HL-60 (cell line): ENCODE measurements around the gene IGSF23.
"Not testable (repeated sequence)": the region's sequence is repeated elsewhere in the genome, so short reads cannot be mapped to it uniquely, and the experiment has no call there.

Experiments used
- DNase-seq, 2 experiments: peaks; one replicate each; pipeline ENCODE4 v3.0.0-alpha.2; 2010 to 2020; ENCODE audit warnings: low read depth in 1 of 2, low spot score in 1 of 2
- H3K27ac ChIP-seq: fragments of 250-450 bp; sonication (Bioruptor Pico); replicated peaks from 2 replicates; pipeline ENCODE4 v1.5.1; 2020; ENCODE audit warnings: mild to moderate bottlenecking, moderate library complexity
- H3K27me3 ChIP-seq: fragments of 250-450 bp; sonication (Bioruptor Pico); 2 replicates; pipeline ENCODE4 v1.5.1; 2021; ENCODE audit warnings: mild to moderate bottlenecking, moderate library complexity; ENCODE audit not compliant: insufficient read depth, poor library complexity, severe bottlenecking
- H3K4me3 ChIP-seq: replicated peaks from 2 replicates; pipeline ENCODE4 v1.5.1; 2011; ENCODE audit warnings: mild to moderate bottlenecking, control low read depth, low read length; ENCODE audit not compliant: insufficient read depth
- GABPA ChIP-seq: IDR thresholded peaks from 2 replicates; pipeline ENCODE4 v1.6.1; 2012; ENCODE audit warnings: low read depth
- POLR2AphosphoS5 ChIP-seq: IDR thresholded peaks from 2 replicates; pipeline ENCODE4 v1.6.1; 2012; ENCODE audit warnings: low read depth
- SPI1 ChIP-seq: IDR thresholded peaks from 2 replicates; pipeline ENCODE4 v1.6.1; 2012; ENCODE audit warnings: low read depth, mild to moderate bottlenecking, borderline replicate concordance
- TF ChIP-seq, protein P1 (sequence below): IDR thresholded peaks from 2 replicates; pipeline ENCODE4 v1.6.1; 2012; ENCODE audit warnings: low read depth; ENCODE audit not compliant: insufficient replicate concordance
- TF ChIP-seq, protein P2 (sequence below): IDR thresholded peaks from one replicate; pipeline ENCODE4 v1.5.1; 2011; ENCODE audit warnings: low read length, control low read depth, inconsistent platforms; ENCODE audit not compliant: insufficient read depth

The IGSF23 gene

DNA sequence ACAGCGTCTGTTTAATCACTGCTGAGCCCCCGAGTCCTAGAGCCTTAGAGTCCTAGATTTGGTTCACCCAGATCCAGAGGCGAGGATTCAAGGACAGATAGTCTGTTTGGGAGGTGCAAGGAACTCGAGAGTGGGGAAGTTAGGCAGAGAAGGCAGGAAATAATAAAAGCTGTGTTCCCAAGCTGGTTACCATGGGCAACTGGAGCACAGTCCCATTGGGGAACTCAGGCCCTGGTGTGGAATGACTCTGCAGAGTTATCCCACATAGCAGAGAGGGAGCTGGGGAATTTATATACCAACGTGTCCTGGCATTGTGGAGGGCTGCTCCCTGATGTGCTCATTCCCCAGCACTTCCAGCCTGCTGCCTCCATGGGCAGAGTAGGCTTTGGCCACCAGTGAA, 9.7 kb downstream of the IGSF23 start:
- no peak overlapping the region for H3K4me3 ChIP-seq
- peak in 1 of 2 experiments; percentile 70 for DNase-seq
- H3K27me3 ChIP-seq = no peaks in the 10 kb centered on the region
- TF ChIP-seq POLR2AphosphoS5 = no peak
- peak; percentile 53; the same call in 1 of the 2 replicates for TF ChIP-seq SPI1
- TF ChIP-seq GABPA = no peak
- H3K27ac ChIP-seq = peak overlapping the region; percentile 31

DNA sequence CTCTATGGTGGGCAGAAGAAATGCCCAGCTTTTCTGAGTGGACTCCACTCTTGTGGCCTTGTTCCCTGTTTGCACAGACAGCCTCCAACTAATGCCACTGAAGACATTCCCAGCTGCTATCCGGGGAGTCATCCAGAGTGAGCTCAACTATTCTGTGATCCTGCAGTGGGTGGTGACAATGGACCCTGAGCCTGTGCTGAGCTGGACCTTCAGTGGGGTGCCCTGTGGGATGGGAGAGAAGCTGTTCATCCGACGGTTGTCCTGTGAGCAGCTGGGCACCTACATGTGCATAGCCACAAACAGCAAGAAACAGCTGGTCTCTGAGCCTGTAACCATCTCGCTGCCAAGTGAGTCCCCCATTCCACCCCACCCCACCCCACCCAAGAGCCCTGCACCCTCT, 10.3 kb downstream of the IGSF23 start:
- Histone ChIP-seq H3K27me3 (no peaks in the 10 kb centered on the region), H3K4me3 (no peak overlapping the region), H3K27ac (no peak overlapping the region)
- DNase-seq = no peak
- TF ChIP-seq GABPA (no peak), POLR2AphosphoS5 (no peak), SPI1 (no peak)
- TF ChIP-seq, protein P1, sequence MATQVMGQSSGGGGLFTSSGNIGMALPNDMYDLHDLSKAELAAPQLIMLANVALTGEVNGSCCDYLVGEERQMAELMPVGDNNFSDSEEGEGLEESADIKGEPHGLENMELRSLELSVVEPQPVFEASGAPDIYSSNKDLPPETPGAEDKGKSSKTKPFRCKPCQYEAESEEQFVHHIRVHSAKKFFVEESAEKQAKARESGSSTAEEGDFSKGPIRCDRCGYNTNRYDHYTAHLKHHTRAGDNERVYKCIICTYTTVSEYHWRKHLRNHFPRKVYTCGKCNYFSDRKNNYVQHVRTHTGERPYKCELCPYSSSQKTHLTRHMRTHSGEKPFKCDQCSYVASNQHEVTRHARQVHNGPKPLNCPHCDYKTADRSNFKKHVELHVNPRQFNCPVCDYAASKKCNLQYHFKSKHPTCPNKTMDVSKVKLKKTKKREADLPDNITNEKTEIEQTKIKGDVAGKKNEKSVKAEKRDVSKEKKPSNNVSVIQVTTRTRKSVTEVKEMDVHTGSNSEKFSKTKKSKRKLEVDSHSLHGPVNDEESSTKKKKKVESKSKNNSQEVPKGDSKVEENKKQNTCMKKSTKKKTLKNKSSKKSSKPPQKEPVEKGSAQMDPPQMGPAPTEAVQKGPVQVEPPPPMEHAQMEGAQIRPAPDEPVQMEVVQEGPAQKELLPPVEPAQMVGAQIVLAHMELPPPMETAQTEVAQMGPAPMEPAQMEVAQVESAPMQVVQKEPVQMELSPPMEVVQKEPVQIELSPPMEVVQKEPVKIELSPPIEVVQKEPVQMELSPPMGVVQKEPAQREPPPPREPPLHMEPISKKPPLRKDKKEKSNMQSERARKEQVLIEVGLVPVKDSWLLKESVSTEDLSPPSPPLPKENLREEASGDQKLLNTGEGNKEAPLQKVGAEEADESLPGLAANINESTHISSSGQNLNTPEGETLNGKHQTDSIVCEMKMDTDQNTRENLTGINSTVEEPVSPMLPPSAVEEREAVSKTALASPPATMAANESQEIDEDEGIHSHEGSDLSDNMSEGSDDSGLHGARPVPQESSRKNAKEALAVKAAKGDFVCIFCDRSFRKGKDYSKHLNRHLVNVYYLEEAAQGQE = no peak
- TF ChIP-seq, protein P2, sequence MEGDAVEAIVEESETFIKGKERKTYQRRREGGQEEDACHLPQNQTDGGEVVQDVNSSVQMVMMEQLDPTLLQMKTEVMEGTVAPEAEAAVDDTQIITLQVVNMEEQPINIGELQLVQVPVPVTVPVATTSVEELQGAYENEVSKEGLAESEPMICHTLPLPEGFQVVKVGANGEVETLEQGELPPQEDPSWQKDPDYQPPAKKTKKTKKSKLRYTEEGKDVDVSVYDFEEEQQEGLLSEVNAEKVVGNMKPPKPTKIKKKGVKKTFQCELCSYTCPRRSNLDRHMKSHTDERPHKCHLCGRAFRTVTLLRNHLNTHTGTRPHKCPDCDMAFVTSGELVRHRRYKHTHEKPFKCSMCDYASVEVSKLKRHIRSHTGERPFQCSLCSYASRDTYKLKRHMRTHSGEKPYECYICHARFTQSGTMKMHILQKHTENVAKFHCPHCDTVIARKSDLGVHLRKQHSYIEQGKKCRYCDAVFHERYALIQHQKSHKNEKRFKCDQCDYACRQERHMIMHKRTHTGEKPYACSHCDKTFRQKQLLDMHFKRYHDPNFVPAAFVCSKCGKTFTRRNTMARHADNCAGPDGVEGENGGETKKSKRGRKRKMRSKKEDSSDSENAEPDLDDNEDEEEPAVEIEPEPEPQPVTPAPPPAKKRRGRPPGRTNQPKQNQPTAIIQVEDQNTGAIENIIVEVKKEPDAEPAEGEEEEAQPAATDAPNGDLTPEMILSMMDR = no peak

DNA sequence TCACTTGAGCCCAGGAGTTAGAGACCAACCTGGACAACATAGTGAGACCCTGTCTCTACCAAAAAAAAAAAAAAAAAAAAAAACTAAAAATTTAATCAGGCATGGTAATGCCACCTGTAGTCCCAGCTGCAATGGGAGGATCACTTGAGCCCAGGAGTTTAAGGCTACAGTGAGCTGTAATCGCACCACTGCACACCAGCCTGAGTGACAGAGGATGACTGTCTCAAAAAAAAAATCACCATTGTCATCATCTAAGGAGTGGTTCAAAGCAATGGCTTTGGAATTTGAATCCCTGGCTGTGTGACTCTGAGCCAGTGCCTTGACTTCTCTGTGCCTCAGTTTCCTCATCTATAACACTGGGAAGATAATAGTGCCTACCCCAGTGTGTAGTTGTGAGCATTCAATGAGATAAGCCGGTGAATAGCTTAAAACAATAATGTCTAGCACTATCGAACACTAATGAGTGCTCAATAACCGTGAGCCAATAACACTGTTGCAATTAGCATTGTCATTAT, 11.5 kb downstream of the IGSF23 start:
- Histone ChIP-seq H3K4me3 (no peak overlapping the region), H3K27ac (no peak overlapping the region), H3K27me3 (no peaks in the 10 kb centered on the region)
- no peak for DNase-seq
- TF ChIP-seq POLR2AphosphoS5 (no peak), SPI1 (no peak), GABPA (no peak)
- TF ChIP-seq, protein P2 = no peak
- TF ChIP-seq, protein P1 = no peak

DNA sequence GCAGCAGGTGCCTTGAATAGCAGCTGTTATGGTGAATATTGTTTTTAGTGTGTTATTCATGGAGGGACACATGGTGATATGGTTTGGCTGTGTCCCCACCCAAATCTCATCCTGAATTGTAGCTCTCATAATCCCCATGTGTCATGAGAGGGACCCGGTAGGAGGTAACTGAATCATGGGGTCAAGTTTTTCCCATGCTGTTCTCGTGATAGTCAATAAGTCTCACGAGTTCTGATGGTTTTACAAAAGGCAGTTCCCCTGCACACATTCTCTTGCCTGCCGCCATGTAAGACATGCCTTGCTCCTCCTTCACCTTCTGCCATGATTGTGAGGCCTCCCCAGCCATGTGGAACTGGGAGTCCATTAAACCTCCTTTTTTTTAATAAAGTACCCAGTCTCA, 12.3 kb downstream of the IGSF23 start:
- not testable (repeated sequence) for H3K27me3 ChIP-seq, H3K4me3 ChIP-seq, H3K27ac ChIP-seq, DNase-seq

DNA sequence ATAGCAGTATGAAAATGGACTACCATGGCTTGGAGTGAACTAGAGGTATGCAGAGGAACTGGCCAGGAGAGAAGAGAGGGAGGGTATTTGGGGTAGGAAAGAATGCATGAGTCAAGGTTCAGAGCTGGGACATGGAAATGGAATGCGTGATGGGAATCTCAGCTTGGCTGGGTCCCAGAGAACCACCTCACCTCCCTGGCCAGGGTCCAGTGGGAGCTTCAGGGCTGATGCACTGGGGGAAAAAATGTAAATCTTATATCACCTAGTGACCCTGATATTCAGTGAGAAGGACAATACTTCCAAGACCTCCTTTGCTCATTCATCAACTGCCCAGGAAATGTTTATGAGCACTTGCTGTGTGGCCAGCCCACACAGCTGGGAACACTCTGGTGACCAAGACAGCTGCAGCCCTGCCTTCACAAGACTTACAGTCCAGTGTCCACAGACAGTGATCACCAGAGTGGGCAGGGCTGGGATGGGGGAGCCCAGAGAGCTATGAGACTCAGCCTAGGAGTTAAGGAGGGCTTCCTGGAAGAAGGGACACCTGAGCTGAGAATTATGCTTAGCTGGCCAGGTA, 12.8 kb downstream of the IGSF23 start:
- DNase-seq = no peak
- no peaks in the 10 kb centered on the region for H3K27me3 ChIP-seq
- TF ChIP-seq GABPA = no peak
- TF ChIP-seq, protein P2 = no peak
- TF ChIP-seq, protein P1 = no peak
- TF ChIP-seq POLR2AphosphoS5 = no peak
- no peak for TF ChIP-seq SPI1
- no peak overlapping the region for H3K4me3 ChIP-seq
- no peak overlapping the region for H3K27ac ChIP-seq
